Heart right ventricle (tissue), 16 donors: ENCODE results near the gene SPON2. TPM values are rescaled to one million over a fixed set of nuclear protein-coding genes. Genes with fewer than 3 reads are reported as not detected.

Source experiments
- ATAC-seq, 8 donors: fragments of 200-7000 bp; cut with Tn5 transposase; one replicate each; pipeline ENCODE4 v1.9.1; 2020; ENCODE audit warnings: mild to moderate bottlenecking in 8 of 8, moderate library complexity in 8 of 8, moderate number of reproducible peaks in 1 of 8
- DNase-seq, 2 donors: peaks; one replicate each; pipeline ENCODE4 v3.0.0-alpha.2; 2020
- H3K27ac ChIP-seq, 10 donors: fragments of 200-600 bp; sonication (generic) in 2 of 10; one replicate each; pipeline versions ENCODE4 v1.5.0 to v1.8.0; 2020 to 2022; ENCODE audit warnings: mild to moderate bottlenecking in 3 of 10
- H3K27me3 ChIP-seq, 7 donors: fragments of 200-600 bp; one replicate each; pipeline ENCODE4 v1.8.0; 2021 to 2022; ENCODE audit warnings: mild to moderate bottlenecking in 2 of 7
- H3K36me3 ChIP-seq, 9 donors: fragments of 200-600 bp; sonication (generic) in 1 of 9; one replicate each; pipeline versions ENCODE4 v1.5.0 to v1.8.0; 2020 to 2022; ENCODE audit warnings: mild to moderate bottlenecking in 2 of 9
- H3K4me1 ChIP-seq, 9 donors: fragments of 200-600 bp; sonication (generic) in 1 of 9; one replicate each; pipeline versions ENCODE4 v1.5.0 to v1.8.0; 2020 to 2022; ENCODE audit warnings: mild to moderate bottlenecking in 4 of 9
- H3K4me3 ChIP-seq, 10 donors: fragments of 200-600 bp; sonication (generic) in 2 of 10; one replicate each; pipeline versions ENCODE4 v1.5.0 to v1.8.0; 2020 to 2022; ENCODE audit warnings: mild to moderate bottlenecking in 7 of 10, moderate library complexity in 2 of 10
- H3K9me3 ChIP-seq, 11 donors: fragments of 200-600 bp in 10 of 11; sonication (generic) in 2 of 11; one replicate each; pipeline versions ENCODE4 v1.5.0 to v1.8.0; 2013 to 2022; ENCODE audit warnings: mild to moderate bottlenecking in 2 of 11, control low read depth in 1 of 11, moderate library complexity in 1 of 11
- CTCF ChIP-seq, 9 donors: fragments of 200-600 bp; sonication (generic) in 2 of 9; IDR thresholded peaks; one replicate each; pipeline versions ENCODE4 v1.5.0 to v1.8.0; 2021 to 2022; ENCODE audit warnings: antibody characterized with exemption in 9 of 9, mild to moderate bottlenecking in 5 of 9, moderate library complexity in 1 of 9
- WGBS, 2 donors: extraction: QIAGEN DNeasy Blood & Tissue Kit; methylation state at CpG; one replicate each; pipeline ENCODE4 v1.1.7; 2013; ENCODE audit warnings: inconsistent platforms in 1 of 2; 5-methylcytosine and 5-hydroxymethylcytosine counted together
- intact Hi-C, 10 donors: fragments of 100-400 bp; cut with DNase I; formaldehyde crosslinking; loops; one replicate each; pipeline versions ENCODE4 v1.11.1 to v1.14.2; 2022
- polyA plus RNA-seq, 2 donors: library from polyadenylated mRNA; stranded (reverse); fragments of 200-250 nt; gene quantifications; one replicate each; pipeline ENCODE4 v1.2.3, GENCODE V29; 2013
- total RNA-seq, 10 donors: library from RNA; stranded (reverse); fragmentation: NEBNext Ultra II Directional in 3 of 10; extraction: Animal tissue kit (Norgen Biotek cat#: 25700) in 3 of 10; gene quantifications; one replicate each; pipeline versions ENCODE4 v1.2.1 to v1.2.4, GENCODE V29; 2021 to 2023
- donor health status: Arrhythmogenic right ventricular cardiomyopathy.
- donor health status: ischemic (EF 13 %, LVEDD 7.1; RV severe dilation, severe dysfunction).
- donor health status: healthy with polysubstance abuse.
- donor health status: DM: no; HTN: yes; CAD: no.
- donor health status: DM: no; HTN: no; CAD: no.
- donor health status: ischemic (EF 25% LVEDD 6.9; RV normal size, moderate dysfunction).
- donor health status: ischemic (EF 25% LVEDD 5.7; RV mildly dilated, moderate dysfunction).
- donor health status: healthy.
- donor health status: DM: yes; HTN: yes; CAD: no.
- donor health status: Ischemic cardiomyopathy.
- donor health status: ischemic (EF 35%, LVEDD 5.7; RV mildly dilated, moderate dysfunction).
- donor health status: nonischemic (EF 11% LVEDD 7.7; RV severe dilation, severe dysfunction).
- donor health status: DM: yes; HTN: yes; CAD: no.
- donor health status: PGD.
- donor health status: ischemic (EF 29% LVEDD 5.4; RV normal size, mild dysfunction).
- donor health status: nonischemic (EF 23%, LVEDD 6.1; RV moderate dilation, normal function).

SPON2 gene
- total and polyA plus RNA-seq, 12 donors, result 5.3 to 40.5 (median 12.1) TPM

GRCh38 chr4:1210241-1210841, 38.0 kb upstream of the SPON2 start:
- peak overlapping the region in 2 of 10 donors; percentile 8 to 20 for H3K4me3 ChIP-seq
- H3K36me3 ChIP-seq, result peaks cover 3 to 53% (median 32%) of the 10 kb centered on the region in 9 donors
- TF ChIP-seq CTCF (IDR thresholded peaks at IDR 0.05), result no peak
- H3K4me1 ChIP-seq, result peaks cover 26 to 66% (median 42%) of the 10 kb centered on the region in 9 donors
- peak overlapping the region in 9 of 10 donors; percentile 28 to 81 (median 68) for H3K27ac ChIP-seq
- ATAC-seq, result peak in 2 of 8 donors; percentile 1 to 7
- H3K9me3 ChIP-seq, result no peaks in the 10 kb centered on the region
- H3K27me3 ChIP-seq, result no peaks in the 10 kb centered on the region
- intact Hi-C loops, result loop anchor here in 2 of 10 donors (5.0 kb wide), 2 partner anchors 37 to 43 kb away; partner anchors contain the start of gene CTBP1 (in 1 of the 2)
- DNase-seq, result peak in 1 of 2 donors; percentile 18
- WGBS, 2 donors, result 72 to 75% methylated on average over 22 of the region's 22 CpGs

GRCh38 chr4:1209821-1210220, 37.4 kb upstream of the SPON2 start:
- TF ChIP-seq CTCF (IDR thresholded peaks at IDR 0.05), result no peak
- WGBS, 2 donors, result 10 to 12% methylated on average over 11 of the region's 11 CpGs
- H3K4me3 ChIP-seq, result peak overlapping the region in 4 of 10 donors; percentile 1 to 20 (median 12)
- peak overlapping the region; percentile 28 to 81 (median 69) for H3K27ac ChIP-seq
- H3K36me3 ChIP-seq, result peaks cover 0 to 48% (median 27%) of the 10 kb centered on the region in 9 donors
- intact Hi-C loops, result loop anchor here in 6 of 10 donors (5.0 kb wide), 3 partner anchors 37 to 43 kb away; partner anchors contain the start of genes CTBP1 (in 2 of the 6) and SPON2 (in 2 of the 6)
- no peaks in the 10 kb centered on the region for H3K9me3 ChIP-seq
- ATAC-seq (peak; percentile 87 to 93 (median 90)), DNase-seq (peak; percentile 88 to 90)
- H3K4me1 ChIP-seq, result peaks cover 26 to 61% (median 41%) of the 10 kb centered on the region in 9 donors
- H3K27me3 ChIP-seq, result no peaks in the 10 kb centered on the region

- WGBS, 2 donors, result 61 to 71% methylated on average over 31 of the region's 31 CpGs
- H3K27ac ChIP-seq, result peak overlapping the region; percentile 57 to 81 (median 70)
- no peaks in the 10 kb centered on the region for H3K27me3 ChIP-seq
- DNase-seq, result peak in 1 of 2 donors; percentile 24
- H3K4me3 ChIP-seq, result peak overlapping the region in 4 of 10 donors; percentile 1 to 23 (median 18)
- intact Hi-C loops, result loop anchor here in 4 of 10 donors (5.0 kb wide), 3 partner anchors 37 to 42 kb away; partner anchors contain the start of genes SPON2 (in 2 of the 4) and CTBP1 (in 1 of the 4)
- H3K36me3 ChIP-seq, result peaks cover 0 to 41% (median 21%) of the 10 kb centered on the region in 9 donors
- no peak for TF ChIP-seq CTCF (IDR thresholded peaks at IDR 0.05)
- no peaks in the 10 kb centered on the region for H3K9me3 ChIP-seq
- peaks cover 26 to 57% (median 41%) of the 10 kb centered on the region in 9 donors for H3K4me1 ChIP-seq
- peak in 2 of 8 donors; percentile 2 to 4 for ATAC-seq
These were observed 36.8 kb upstream of the SPON2 start for GRCh38 chr4:1208970-1209704.
